Upper lobe of left lung (tissue), 4 donors: ENCODE measurements around the gene ADGRG3.

Experiments used
- EP300 ChIP-seq, 4 donors: sonication (generic); formaldehyde crosslinking; IDR thresholded peaks; one replicate each; pipeline ENCODE4 v1.5.1; 2017; ENCODE audit warnings: antibody characterized with exemption in 4 of 4, control low read depth in 2 of 4
- TF ChIP-seq, protein P1 (sequence below), 6 experiments: fragments of 450-650 bp in 4 of 6; fragments of 200-600 bp in 2 of 6; sonication (generic) in 2 of 6; IDR thresholded peaks; one replicate each; pipeline ENCODE4 v1.5.1; 2016 to 2019; ENCODE audit warnings: antibody characterized with exemption in 6 of 6

DNA sequence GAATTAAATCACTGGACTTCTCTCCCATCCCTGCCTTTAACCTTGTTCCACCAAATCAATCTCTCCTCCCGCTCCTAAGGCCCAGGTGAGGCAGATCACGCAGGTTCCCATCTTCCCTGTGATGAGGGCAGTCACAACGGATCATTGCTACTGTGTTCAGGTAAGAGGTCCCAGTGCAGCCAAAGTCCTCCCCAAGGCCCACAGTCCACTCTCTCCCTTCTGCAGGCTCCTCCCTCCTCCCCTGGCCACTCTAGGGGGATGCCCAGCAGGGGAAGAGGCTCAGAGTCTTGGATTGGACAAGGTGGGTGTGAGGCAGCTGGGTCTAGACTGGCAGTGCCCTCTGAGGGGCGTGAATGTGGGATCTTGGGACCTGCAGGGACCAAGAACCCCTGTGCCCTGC is 2.6 kb upstream of the ADGRG3 start:
- no peak for TF ChIP-seq EP300 (IDR thresholded peaks at IDR 0.05)
- TF ChIP-seq, protein P1, sequence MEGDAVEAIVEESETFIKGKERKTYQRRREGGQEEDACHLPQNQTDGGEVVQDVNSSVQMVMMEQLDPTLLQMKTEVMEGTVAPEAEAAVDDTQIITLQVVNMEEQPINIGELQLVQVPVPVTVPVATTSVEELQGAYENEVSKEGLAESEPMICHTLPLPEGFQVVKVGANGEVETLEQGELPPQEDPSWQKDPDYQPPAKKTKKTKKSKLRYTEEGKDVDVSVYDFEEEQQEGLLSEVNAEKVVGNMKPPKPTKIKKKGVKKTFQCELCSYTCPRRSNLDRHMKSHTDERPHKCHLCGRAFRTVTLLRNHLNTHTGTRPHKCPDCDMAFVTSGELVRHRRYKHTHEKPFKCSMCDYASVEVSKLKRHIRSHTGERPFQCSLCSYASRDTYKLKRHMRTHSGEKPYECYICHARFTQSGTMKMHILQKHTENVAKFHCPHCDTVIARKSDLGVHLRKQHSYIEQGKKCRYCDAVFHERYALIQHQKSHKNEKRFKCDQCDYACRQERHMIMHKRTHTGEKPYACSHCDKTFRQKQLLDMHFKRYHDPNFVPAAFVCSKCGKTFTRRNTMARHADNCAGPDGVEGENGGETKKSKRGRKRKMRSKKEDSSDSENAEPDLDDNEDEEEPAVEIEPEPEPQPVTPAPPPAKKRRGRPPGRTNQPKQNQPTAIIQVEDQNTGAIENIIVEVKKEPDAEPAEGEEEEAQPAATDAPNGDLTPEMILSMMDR (IDR thresholded peaks at IDR 0.05): no peak
